Kidney (tissue), 22 donors: Measurements from ENCODE around the gene SFMBT2. TPM values are rescaled to one million over a fixed set of nuclear protein-coding genes. Genes with fewer than 3 reads are reported as not detected.
A peak's percentile ranks its signal among the peaks of the same experiment; 100 is the strongest.

Experiments
- DNase-seq, 5 donors: peaks; one replicate each; pipeline ENCODE4 v3.0.0-alpha.2; 2013 to 2020
- FAIRE-seq: peaks from 2 replicates; lab custom pipeline; 2012; peaks lifted over from hg19 to GRCh38; lab: Jason Lieb, UNC
- H3K27ac ChIP-seq, 2 donors: one replicate each; pipeline ENCODE4 v1.7.0; 2013; ENCODE audit warnings: low read depth in 2 of 2, low read length in 2 of 2, inconsistent platforms in 1 of 2
- H3K27me3 ChIP-seq: one replicate; pipeline ENCODE4 v1.7.1; 2013; ENCODE audit warnings: low read length, inconsistent platforms; ENCODE audit not compliant: control insufficient read depth, insufficient read depth
- H3K36me3 ChIP-seq, 3 donors: one replicate each; pipeline versions ENCODE4 v1.7.0 to v1.7.1; 2013; ENCODE audit warnings: low read length in 3 of 3, control low read depth in 1 of 3, inconsistent platforms in 1 of 3; ENCODE audit not compliant: insufficient read depth in 3 of 3, control insufficient read depth in 2 of 3
- H3K4me1 ChIP-seq, 3 donors: one replicate each; pipeline versions ENCODE4 v1.7.0 to v1.7.1; 2013; ENCODE audit warnings: low read length in 3 of 3, inconsistent platforms in 1 of 3, low read depth in 1 of 3; ENCODE audit not compliant: control insufficient read depth in 2 of 3, insufficient read depth in 2 of 3
- H3K4me3 ChIP-seq, 3 donors: one replicate each; pipeline versions ENCODE4 v1.7.0 to v1.8.1; 2013; ENCODE audit warnings: low read length in 3 of 3, control low read depth in 1 of 3, inconsistent platforms in 1 of 3
- H3K9ac ChIP-seq, 3 donors: one replicate each; pipeline versions ENCODE4 v1.7.0 to v1.7.1; 2013; ENCODE audit warnings: low read length in 3 of 3, control low read depth in 1 of 3, inconsistent platforms in 1 of 3
- H3K9me3 ChIP-seq, 3 donors: one replicate each; pipeline versions ENCODE4 v1.7.0 to v1.7.1; 2013; ENCODE audit warnings: low read length in 3 of 3, control low read depth in 1 of 3, inconsistent platforms in 1 of 3; ENCODE audit not compliant: control insufficient read depth in 2 of 3, insufficient read depth in 1 of 3
- intact Hi-C: fragments of 100-400 bp; cut with DNase I; formaldehyde crosslinking; loops from one replicate; pipeline ENCODE4 v1.11.1; 2022
- long read RNA-seq, 10 donors: library from polyadenylated mRNA in 1 of 10; unstranded in 1 of 10; transcript quantifications; one replicate each; pipeline ENCODE4 v2.0.0 and lab custom pipeline, GENCODE V29; 2021 to 2026
- polyA plus RNA-seq: library from polyadenylated mRNA; stranded (reverse); fragments of 350-450 nt; fragmentation: Illumina TruSeq; extraction: RNeasy Lipid Tissue Mini Kit (QIAGEN cat#74804); gene quantifications from one replicate; pipeline ENCODE4 v1.2.3, GENCODE V29; 2014; ENCODE audit warnings: low read depth, low replicate concordance; ENCODE audit not compliant: insufficient read depth
- total RNA-seq: library from RNA; stranded (reverse); fragmentation: NEBNext Ultra II Directional; extraction: Animal tissue kit (Norgen Biotek cat#: 25700); gene quantifications from one replicate; pipeline ENCODE4 v1.2.1, GENCODE V29; 2021
- TF ChIP-seq, protein P1 (sequence below): IDR thresholded peaks from 3 replicates; pipeline ENCODE4 v1.5.1; 2012; ENCODE audit warnings: mild to moderate bottlenecking, moderate library complexity, borderline replicate concordance; ENCODE audit not compliant: insufficient read depth; ENCODE audit errors: extremely low read depth
- donor health status: control.
- donor health status: control.
- donor health status: control.
- donor health status: control.
- donor health status: control.
- donor health status: DM: yes; HTN: yes; CAD: no.
- donor health status: Normal renal cell carcinoma (clear cell type).

The SFMBT2 gene
- total RNA-seq (15.3 TPM), polyA plus RNA-seq (1.2 TPM)
- long read RNA-seq, donor 1, result 0 reads
- long read RNA-seq, donor 2, result 0 reads
- long read RNA-seq, donor 3, result 0 reads
- long read RNA-seq, donor 4, result 0 reads
- long read RNA-seq, donor 5, result 0 reads
- long read RNA-seq, donor 6, result 0 reads
- long read RNA-seq, donor 7, partial matches to known transcripts, result 4 of 8 reads
- long read RNA-seq, donor 7, other reads (novel, unspliced or antisense), result 4 of 8 reads
- long read RNA-seq, donor 8, result 0 reads
- long read RNA-seq, donor 9, result 0 reads
- long read RNA-seq, donor 10, result 0 reads

GRCh38 chr10:7410862-7411670, at the start of gene SFMBT2:
SFMBT2 (minus strand) TSS chr10:7411034; CDS start chr10:7381898, 29,136 bp downstream.
- FAIRE-seq, result no peak
- peak within 1 kb of the TSS; percentile 52 to 73 (median 67) for H3K9ac ChIP-seq
- intact Hi-C loops, result loop anchor here (10.0 kb wide), 1 partner anchor 736 kb away; no protein-coding TSS in a partner anchor

GRCh38 chr10:7460006-7460405, 49.2 kb upstream of the SFMBT2 start:
- FAIRE-seq (no peak), DNase-seq (no peak)
- Histone ChIP-seq H3K9ac (no peak overlapping the region), H3K27ac (no peak overlapping the region), H3K4me3 (no peak overlapping the region), H3K4me1 (no peaks in the 10 kb centered on the region), H3K27me3 (no peaks in the 10 kb centered on the region), H3K9me3 (no peaks in the 10 kb centered on the region), H3K36me3 (no peaks in the 10 kb centered on the region)
- intact Hi-C loops, result no loop called here
- TF ChIP-seq, protein P1, sequence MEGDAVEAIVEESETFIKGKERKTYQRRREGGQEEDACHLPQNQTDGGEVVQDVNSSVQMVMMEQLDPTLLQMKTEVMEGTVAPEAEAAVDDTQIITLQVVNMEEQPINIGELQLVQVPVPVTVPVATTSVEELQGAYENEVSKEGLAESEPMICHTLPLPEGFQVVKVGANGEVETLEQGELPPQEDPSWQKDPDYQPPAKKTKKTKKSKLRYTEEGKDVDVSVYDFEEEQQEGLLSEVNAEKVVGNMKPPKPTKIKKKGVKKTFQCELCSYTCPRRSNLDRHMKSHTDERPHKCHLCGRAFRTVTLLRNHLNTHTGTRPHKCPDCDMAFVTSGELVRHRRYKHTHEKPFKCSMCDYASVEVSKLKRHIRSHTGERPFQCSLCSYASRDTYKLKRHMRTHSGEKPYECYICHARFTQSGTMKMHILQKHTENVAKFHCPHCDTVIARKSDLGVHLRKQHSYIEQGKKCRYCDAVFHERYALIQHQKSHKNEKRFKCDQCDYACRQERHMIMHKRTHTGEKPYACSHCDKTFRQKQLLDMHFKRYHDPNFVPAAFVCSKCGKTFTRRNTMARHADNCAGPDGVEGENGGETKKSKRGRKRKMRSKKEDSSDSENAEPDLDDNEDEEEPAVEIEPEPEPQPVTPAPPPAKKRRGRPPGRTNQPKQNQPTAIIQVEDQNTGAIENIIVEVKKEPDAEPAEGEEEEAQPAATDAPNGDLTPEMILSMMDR, result no peak

More at GRCh38 chr10:7410862-7411670, at the start of gene SFMBT2:
- no peaks in the 10 kb centered on the region for H3K9me3 ChIP-seq
- H3K4me3 ChIP-seq, result peak within 1 kb of the TSS; percentile 66 to 88 (median 76)
- H3K27me3 ChIP-seq, result peaks cover 22% of the 10 kb centered on the region
- DNase-seq, result peak; percentile 70 to 90 (median 83)
- peaks cover 0 to 22% (median 0%) of the 10 kb centered on the region in 3 donors for H3K4me1 ChIP-seq
- H3K36me3 ChIP-seq, result no peaks in the 10 kb centered on the region
- TF ChIP-seq, protein P1, result peak; percentile 9
- H3K27ac ChIP-seq, result peak within 1 kb of the TSS; percentile 51 to 65

DNA sequence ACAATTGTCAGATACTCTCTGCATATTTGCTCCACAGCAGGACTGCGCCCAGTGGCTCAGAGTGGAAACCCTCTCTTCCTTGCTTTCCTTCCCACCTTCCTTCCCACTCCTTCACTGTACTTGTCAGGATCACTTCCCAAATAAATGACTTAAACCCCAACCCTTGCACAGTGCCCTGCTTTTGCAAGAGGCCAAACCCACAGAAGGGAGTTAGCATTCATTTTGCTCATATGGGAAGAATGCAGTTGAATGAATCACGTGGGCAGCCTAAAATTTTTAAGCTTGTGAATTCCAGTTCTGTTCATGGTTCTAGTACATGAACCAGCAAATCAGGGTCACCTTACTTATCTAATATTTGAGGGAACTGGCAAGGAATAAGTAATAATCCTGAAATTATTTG, 47.7 kb upstream of the SFMBT2 start:
- no peaks in the 10 kb centered on the region for H3K27me3 ChIP-seq
- no peaks in the 10 kb centered on the region for H3K9me3 ChIP-seq
- H3K4me3 ChIP-seq, result no peak overlapping the region
- H3K4me1 ChIP-seq, result no peaks in the 10 kb centered on the region
- no peaks in the 10 kb centered on the region for H3K36me3 ChIP-seq
- TF ChIP-seq, protein P1, result no peak
- DNase-seq (no peak), FAIRE-seq (no peak)
- H3K27ac ChIP-seq, result no peak overlapping the region
- intact Hi-C loops, result no loop called here
- no peak overlapping the region for H3K9ac ChIP-seq
